Renal cortical epithelial cell (primary cell): ENCODE measurements around the gene HECW1. TPM values are rescaled to one million over a fixed set of nuclear protein-coding genes. Genes with fewer than 3 reads are reported as not detected.
"Not testable (repeated sequence)": the region's sequence is repeated elsewhere in the genome, so short reads cannot be mapped to it uniquely, and the experiment has no call there.

Source experiments
- DNase-seq: peaks from one replicate; pipeline ENCODE4 v3.0.0-alpha.2; 2011; ENCODE audit warnings: low read depth
- total RNA-seq: library from RNA; depleted of rRNA; stranded (reverse); fragments of >200 nt; gene quantifications from 2 replicates; pipeline ENCODE4 v1.2.3, GENCODE V29; 2014

HECW1 gene
- total RNA-seq, 1 donor from 2014 or later: 3.1 TPM

DNA sequence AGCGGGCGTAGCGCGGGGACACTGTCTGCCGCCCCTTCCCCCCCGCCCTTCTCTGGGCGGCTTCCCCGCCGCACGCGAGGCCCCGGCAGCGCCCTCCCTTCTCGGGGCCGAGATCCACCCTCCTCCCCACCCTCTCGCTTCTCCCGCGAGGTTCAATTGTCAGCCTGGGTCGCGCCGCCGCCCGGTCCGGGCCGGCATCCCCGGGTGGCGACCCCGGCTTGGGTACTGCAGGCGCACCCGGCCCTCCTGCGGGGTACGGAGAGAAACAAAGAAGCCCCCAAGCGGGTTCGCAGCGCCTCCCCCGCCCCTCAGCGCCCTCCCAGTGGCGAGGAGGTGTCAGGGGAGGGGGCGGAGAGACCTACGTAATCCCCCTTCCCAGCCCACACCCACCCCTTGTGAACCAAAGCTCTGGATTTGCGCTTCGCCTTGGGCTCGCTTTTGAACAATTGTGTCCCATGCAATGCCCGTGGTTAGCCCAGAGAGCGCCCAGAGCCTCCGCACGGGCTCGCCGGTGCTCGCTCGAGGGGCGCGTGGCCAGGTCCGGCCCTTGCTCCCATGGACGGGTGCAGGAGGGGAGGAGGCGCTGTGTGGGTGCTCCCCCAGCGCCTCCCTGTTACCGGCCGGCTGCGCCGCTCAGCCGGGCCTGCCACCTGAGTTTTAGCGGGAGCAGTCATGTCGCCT is 634 bp downstream of the HECW1 start:
- DNase-seq: peak; percentile 10

DNA sequence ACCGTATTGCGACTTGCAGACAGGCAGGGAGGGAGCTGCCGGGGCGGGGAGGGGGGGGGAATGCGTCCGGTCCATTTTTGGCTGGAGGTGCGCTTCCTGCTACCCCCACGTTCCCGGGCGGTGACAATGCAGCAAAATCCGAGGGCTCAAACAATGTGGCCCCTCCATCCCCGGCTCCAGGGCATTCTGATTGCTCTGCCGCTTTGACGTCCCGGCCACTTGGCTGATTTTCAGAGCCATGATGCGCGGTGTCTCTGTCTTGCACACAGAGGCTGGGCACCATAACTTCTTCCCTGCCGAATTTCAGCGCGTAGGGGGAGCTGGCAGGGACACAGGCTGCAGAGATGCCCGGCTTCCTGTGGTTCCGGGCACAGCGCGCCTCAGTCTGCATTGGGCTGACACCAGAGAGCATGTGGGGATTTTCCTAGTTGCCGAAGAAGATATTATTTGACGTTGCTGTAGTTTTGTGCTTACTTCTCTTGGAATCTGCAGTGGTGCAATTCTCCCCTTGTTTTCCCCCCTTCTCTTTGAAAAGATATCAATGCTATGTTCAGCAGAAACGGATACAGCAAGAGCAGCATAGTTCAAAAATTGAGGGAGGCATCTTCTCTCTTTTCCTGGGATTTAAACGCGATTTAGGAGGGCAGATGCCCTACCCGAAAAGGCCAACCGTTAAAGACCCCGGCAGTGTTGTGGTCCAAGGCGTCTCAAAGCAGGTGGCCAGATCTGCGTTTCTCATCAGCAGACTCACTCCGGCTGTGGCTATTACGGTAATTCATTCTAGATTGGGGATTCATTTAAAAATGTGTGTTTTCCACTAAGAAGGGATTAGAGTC is 1.4 kb downstream of the HECW1 start:
- DNase-seq: no peak

DNA sequence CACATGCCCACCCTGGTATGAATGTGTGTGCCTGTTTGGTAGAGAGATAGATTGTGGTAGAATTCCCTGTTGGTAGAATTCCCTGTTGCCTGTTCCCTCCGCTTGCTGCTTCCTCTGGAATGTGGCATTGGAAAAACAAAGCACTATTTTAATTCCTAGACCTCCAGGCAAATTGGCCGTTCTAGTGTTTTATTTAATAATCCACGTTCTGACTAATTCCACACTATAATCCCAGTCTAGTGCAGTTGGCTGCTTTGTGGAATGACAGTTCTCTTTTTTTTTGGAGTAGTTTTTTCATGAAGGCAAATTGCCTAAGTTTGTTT is 2.0 kb downstream of the HECW1 start:
- DNase-seq: no peak

DNA sequence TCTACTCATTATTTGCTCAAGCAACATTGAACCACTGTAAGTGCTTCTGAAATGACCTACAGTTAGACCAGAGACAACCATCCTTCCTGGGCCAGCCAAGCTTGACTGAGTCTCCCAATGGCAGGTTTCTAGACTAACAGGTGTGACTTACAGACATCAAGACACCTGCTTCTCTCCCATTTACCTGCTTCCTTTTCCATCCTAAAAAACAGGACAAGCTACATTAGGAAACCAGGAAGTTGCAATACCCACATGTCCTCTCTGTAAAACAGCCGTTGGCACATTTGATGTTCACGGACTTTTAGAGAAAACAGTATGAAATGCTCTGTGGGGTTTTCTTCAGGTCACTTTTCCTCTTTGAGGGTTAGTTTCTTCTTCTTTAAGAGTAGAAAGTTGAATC is 4.0 kb downstream of the HECW1 start:
- no peak for DNase-seq

DNA sequence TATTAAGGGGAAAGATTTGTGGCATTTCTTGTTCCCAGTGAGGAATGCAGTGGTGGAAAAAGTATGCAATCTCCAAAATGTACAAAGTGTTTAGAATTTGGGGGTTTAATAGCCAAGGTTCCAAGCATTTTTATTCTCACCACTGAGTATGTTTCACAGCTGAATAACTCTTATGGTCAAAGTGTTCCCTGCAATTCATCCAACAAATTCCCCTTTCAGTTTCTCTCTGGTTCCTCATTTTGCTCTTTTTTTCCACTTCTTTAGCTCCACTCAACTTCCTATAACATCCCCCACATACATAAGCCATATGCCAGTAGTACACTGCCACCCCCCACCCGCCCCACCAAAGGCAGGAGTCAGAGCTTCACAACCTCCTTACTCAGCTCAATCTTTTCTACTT is 4.6 kb downstream of the HECW1 start:
- DNase-seq: peak; percentile 15

DNA sequence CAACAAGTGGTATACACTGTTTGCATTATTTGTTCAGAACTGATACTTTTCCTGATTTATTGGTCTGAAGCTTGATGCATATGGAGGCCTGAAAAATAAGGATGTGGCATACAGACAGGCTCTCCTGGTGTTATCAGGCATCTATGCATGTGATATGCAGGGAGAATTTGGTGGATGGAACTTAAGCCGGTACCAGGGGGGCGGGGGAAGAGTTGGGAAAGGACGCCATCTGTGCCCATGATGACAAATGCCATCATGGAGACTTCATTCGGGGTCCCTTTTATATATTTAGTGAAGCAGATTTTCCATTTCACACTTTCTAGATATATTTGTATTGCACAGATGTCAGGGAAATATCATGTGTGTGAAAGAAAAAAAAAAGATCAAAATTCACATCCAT is 5.4 kb downstream of the HECW1 start:
- no peak for DNase-seq

DNA sequence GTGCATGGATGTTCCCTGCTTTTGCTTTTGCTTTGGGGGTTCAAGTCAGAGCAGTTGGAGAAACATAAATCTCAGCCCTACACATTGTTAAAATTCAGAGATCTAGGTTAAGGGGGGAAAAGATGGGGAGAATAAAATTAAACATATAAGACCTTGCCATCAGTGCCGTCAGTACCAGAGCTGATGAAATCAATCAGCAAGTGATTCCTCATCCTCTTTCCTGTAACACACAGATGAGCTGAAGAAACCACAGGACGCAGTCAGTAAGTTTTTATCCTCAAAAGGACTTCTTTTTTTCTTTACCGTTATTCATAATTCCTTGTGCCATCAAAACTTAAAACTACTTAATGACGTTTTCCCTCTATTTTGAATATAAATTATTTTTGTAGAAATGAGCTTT is 5.9 kb downstream of the HECW1 start:
- DNase-seq: no peak

DNA sequence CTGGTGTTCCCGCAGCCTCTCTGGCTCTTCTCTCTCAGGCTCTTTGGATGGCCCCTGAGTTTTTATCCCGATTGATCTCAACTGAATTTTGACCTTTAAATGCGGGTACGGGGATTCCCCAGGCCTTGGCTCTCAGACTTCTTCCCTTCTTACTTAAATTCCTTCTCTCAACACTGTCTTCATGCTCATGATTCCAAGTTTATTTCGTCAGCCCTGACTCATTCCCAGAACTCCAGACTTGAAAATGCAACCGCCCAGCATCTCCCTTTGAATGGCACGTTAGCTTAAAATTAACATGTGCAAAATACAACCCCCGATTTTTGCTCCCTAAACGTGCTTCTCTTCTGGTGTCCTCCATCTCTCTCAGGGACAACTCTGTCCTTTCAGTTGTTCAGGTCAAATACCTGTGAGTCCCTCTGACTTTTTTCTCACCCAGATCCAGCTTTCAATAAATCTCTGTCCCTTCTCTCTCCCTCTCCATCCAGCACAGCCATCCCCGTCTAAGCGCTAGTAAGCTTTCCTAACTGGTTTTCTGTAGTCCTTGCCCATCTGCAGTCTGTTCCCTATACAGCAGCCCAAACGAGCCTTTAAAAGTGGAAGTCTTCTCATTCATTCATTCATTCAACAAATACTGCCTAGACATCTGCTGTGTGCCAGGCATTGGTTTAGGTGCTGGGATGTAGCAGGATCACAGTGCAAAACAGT is 7.1 kb downstream of the HECW1 start:
- DNase-seq: peak; percentile 29

DNA sequence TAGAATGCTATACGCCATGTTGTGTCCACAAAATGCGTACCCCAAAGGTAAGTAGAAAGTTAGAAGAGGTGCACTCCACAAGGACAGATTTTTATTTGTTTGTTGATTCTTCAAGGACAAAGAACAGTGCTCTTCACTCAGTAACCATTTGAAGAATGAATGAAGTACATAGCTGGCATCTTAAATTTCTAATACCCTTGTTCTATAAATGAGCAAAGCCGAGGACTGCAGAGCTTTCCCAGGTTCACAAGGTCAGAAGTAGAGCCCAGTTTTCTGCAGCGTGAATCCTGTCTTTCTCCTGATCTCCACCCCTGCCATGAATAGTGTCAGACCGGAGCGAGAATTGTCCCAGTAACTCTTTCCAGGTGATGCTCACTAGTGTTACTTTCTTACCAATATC is 9.5 kb downstream of the HECW1 start:
- no peak for DNase-seq

DNA sequence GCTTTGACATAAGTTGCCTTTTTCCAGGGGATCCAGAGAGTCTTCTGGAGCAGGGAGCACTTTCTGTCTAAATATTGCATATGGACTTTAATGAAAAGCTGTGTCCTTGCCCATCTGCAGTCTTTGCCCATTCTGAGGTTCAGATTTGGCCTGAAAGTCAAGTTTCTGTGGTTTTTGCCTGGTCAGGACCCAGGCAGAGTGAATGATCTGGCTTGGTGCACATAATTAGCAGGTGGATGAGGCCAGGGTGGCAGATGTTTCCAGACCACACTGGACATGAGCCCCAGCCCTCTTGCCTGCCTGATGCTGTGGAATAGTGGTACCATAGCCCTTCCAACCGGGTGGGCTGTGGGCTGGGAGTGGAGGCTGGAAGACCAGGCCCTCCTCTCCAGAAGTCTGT is 11.0 kb downstream of the HECW1 start:
- DNase-seq: no peak

DNA sequence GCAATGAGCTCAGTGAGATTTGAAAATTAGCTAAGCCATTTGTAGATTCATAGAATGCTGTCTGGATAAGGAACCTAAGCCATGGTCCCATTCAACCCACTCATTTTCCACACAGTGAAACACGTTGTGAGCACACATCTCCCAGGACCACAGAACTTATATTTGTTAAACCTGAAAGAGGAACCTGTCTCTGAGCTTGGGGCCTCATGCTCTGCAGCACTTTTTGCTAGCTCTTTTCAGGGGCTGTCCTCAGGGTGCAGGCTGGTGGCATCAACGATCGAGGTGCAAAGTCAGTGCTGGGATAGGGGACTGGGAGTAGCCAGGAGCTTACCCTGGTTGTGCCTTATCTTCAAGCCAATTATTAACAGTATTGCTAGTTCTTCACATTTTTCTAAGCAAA is 11.9 kb downstream of the HECW1 start:
- DNase-seq: no peak

DNA sequence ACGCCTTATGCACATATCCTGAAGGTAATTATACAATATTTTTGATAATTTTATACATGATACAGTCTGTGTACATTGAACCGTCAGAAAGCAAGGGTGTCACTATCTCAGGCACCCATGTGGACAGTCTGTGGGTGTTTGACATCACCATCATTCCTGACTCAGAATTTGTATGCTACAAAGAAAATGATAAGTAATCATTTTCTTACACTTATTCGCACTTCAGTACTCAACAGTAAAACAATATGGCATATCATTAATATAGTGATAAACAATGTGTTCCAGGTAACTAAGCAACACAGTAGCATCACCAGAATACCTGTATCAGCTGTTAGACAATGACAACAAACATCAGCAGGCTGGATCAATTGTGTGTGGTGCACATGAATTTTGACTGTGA is 17.9 kb downstream of the HECW1 start:
- no peak for DNase-seq

DNA sequence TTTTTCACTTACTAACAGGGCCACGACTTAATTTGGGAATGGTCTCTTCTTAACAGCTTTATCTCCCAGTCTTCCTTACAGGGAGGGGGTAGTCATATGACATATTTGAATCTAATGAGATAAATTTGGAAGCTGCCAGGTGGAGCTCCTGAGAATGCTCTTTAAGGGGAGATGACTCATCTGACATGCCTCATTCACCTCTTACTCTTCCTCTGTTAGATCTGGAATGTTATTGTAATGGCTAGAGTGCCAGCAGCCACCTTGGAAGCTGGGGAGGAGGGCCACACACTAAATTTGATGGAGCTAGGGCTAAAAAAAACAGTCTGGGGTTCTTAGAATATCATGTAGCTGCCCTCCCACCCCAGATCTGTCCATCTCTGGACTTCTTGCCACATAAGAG is 22.7 kb downstream of the HECW1 start:
- DNase-seq: peak; percentile 19

DNA sequence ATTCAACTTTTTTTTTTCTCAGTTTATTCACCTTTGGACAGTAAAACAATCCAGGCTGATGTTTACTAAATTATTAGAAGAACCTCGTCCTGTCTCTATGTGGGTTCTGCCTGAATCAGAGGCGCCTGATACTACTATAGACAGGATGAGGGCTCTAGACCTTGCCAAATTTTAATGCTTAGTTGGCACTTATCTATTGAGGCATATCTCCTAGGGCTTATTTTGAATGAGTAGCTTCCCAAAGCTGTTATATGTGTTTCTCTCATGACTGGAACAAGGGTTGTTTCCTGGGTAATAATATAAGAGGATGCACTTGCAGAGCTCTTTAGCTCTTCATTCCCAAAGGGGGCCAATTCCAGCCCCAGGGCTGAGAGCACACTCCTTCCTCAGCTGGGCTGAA is 23.6 kb downstream of the HECW1 start:
- DNase-seq: no peak

DNA sequence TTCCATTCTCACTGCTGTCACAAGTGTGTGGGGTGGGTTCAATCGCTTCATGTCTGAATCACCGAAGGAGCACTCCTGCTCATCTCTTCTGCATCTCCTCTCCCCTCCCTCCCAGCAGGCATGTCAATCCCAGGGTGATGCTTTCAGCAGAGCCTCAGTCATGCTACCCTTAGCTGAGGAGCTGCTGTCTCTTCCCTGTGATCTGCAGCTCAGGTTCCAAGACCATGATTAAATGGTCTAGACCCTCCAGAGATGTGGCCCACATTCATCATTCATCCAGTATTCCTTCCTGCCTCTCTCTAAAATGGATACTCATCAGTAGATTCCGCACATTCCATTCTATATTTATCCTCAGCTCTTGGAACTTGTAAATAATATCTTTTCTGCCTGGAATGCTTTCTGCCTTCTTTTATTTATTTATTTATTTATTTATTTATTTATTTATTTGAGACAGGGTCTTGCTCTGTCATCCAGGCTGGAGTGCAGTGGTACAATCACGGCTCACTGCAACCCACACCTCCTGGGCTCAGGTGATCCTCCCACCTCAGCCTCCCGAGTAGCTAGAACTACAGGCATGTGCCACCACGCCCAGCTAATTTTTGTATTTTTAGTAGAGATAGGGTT is 24.8 kb downstream of the HECW1 start:
- DNase-seq: not testable (repeated sequence)

DNA sequence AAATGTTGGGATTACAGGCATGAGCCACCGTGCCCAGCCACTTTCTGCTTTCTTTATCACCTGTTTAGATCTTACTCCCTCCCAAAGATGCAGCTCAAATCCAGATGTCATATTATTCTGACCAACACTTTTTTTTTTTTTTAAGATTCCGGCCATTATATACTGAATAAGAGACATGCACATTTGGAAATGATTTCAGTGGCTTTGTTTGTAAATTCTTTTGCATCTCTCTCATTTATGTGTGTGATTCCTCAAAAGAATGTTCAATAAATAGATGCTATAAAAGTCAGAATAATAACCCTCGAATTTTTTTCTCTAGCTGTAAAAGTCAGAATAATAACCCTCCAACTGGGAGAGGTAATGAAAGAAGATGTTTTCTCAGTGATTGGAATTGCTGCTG is 25.4 kb downstream of the HECW1 start:
- no peak for DNase-seq

DNA sequence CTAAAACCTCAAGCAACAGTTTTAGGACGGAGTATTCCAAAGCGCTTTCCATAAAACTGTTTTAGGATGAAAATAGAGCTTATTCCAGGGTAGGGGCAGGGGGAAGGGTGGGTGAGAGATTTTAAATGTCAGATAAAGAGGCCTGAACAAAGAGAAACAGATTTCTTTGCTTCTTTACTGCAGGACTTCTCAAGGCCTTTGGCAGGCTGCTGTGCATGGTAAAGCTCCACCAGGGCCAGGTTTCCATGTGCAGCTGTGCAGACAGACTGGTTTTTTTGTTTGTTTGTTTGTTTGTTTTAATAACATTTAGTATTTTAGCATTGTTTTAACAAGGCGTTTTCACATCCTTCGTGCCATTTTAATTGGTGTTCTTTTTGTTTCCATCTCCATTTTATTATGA is 26.3 kb downstream of the HECW1 start:
- no peak for DNase-seq

DNA sequence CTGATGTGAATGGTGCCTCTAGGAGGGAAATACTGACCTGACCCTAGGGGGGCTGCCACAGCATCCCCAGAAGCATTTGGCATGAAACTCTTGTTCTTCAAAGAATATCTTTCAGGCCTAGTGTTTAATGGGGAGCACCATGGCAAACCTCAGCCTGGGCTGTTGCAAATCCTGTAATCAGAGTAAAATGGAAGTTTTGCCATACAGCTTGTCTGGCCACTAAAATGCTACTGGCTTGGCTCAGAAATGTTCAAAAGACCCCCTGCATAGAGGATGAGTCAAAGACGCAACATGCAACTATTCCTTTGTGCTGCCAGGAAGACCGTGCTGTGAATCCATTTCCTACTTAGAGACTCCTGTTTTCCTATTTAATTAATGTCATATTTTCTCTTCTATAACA is 26.7 kb downstream of the HECW1 start:
- DNase-seq: no peak

DNA sequence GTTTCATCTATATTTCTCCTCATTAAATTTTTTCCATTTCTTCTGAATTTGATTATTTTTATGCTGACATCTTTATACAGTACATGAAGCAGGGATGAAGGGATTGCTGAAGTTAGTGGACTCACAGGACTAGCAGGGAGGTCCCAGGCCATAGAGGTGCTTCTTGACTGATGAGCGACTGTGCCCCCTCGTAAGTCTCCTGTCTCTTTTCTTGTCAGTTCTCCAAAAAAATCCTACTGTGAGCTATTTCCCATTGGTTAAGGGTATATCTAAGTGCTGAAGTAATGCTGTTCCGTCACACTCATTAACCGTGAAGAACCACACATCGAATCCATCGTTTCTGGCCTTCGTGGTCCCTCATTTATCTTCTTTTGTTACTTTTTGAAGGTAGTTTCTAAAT is 27.7 kb downstream of the HECW1 start:
- no peak for DNase-seq

DNA sequence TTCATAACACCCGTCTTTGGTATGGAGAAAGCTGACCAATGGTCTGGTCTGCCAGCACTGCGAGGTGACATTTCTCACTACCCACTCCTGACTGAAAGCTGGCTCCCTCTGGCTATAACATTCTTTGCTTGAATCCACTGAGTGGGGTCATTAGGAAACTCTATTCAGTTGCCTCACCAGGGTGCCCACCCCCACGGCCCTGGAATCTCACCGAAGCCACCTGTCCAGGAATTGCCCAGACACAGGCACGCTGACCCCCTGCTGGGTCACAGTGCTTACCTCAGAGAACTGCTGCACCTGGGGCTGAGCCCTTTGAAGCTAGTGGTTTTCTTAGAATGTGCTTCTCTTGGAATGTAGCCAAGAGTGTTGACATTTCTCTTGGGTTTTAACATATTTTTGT is 28.6 kb downstream of the HECW1 start:
- no peak for DNase-seq

DNA sequence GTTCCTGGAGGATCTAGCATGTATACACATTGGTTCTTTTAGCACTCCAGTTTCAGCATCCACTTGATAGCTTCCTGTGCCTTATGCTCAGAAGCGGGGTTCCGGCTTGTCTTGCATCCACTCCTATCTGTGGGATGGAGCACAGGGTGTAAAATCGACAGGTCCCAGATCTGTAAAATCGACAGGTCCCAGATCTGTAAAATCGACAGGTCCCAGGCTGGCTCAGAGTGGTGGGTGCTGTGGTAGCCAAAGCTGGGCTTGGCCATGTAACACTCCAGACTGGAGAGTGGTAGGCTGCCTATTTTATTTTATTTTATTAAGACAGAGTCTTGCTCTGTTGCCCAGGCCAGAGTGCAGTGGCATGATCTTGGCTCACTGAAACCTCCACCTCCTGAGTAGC is 30.3 kb downstream of the HECW1 start:
- no peak for DNase-seq

DNA sequence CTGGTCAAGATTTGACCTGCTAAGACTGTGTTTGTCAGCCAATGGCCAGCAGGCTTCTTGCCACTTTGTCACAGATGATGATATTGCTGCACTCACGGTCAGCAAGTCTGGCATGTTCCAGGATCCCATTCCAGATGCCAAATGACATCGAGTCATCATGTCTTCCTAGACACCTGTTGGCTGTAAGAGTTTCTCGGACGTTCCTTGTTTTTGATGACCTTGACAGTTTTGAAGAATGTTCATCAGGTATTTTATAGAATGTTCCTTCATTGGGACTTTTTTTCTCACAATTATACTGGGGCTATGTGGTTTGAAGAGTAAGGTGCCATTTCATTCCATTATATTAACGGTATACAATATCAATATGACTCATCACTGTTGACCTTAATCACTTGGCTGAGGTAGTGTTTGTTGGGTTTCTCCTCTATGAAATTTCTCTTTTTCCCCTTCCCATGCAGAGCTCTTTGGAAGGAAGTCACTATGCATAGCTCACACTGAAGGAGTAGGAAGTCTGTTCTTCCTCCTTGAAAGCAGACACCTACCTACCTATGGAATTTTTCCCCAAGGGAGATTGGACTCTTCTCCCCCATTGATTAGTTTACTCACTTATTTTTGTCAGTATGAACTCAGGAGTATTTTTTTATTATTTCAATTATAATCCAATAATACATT is 31.6 kb downstream of the HECW1 start:
- no peak for DNase-seq
